Neuron (in vitro differentiated cells): ENCODE results near the gene SLC35F3.

ENCODE experiments used
- H2AFZ ChIP-seq: one replicate; pipeline ENCODE4 v1.6.1; 2013; ENCODE audit warnings: low read depth, mild to moderate bottlenecking, inconsistent platforms, low read length, moderate library complexity
- H3K27me3 ChIP-seq: one replicate; pipeline ENCODE4 v1.6.1; 2013; ENCODE audit warnings: low read length; ENCODE audit not compliant: insufficient read depth
- H3K36me3 ChIP-seq: one replicate; pipeline ENCODE4 v1.6.1; 2013; ENCODE audit warnings: low read length; ENCODE audit not compliant: insufficient read depth
- H3K4me1 ChIP-seq: one replicate; pipeline ENCODE4 v1.6.1; 2013; ENCODE audit warnings: low read length; ENCODE audit not compliant: insufficient read depth
- H3K4me3 ChIP-seq: 2 replicates; pipeline ENCODE4 v1.5.1; 2013; ENCODE audit warnings: mild to moderate bottlenecking, low read length, moderate library complexity
- H3K9me3 ChIP-seq: one replicate; pipeline ENCODE4 v1.6.1; 2013; ENCODE audit warnings: low read length

Gene SLC35F3

DNA sequence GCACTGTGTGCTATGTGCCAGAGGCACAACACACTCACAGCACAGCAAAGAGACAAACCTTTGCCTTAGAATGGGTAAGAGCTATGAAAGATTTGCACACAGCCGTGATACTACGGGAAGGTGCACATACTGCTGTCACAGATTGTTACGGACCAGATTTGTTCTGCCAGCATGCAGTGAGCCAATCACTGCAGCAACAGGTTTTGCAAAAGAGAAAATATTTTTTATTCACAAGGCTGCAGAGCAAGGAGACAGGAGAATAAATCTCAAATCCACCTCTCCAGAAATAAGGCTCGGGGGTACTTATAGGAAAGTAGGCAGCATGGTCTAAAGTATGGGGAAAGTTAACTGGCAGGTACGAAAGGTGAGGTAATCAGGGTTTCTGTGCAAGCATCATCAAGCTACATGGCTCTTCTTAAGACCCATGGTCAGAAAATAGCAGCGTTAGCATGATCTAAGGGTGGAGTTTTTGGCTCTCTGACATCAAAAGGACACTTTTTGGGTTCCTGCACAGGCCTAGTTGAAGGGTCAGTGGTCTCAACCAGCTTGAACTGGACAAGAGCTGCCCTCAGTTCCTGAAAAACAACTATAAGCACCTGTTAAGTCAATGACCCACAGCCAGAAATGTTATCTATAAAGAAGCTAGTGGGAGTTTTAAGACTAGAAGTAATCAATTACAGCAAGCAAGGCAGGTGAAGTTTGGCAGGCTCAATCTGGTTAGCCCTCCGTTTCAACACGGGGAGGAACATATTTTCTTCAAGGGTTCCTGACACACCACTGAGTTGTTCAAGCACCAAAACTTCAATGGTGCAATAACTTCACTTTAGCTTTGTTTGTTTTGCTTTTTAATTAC, 186.0 kb downstream of the SLC35F3 start:
- Histone ChIP-seq H2AFZ (no peak overlapping the region), H3K4me3 (no peak overlapping the region), H3K36me3 (no peaks in the 10 kb centered on the region)

DNA sequence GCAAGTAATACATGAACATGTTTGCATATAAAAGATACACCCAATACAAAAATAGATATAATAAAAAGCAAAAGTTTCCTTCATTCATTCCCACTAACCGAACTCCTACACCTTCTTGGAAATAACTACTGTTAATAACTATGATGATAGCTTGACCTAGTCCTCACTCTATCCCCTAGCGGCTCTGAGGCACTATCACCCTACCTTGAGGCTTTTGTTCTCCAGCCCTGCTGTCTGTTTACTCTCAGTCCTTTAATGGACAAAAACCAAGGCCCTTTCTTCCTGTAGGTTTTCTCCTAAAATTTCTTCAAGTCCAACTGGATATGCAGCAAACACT, 186.6 kb downstream of the SLC35F3 start:
- H2AFZ ChIP-seq, result no peak overlapping the region
- no peaks in the 10 kb centered on the region for H3K27me3 ChIP-seq
- no peak overlapping the region for H3K4me3 ChIP-seq
- no peaks in the 10 kb centered on the region for H3K36me3 ChIP-seq
- H3K9me3 ChIP-seq, result no peaks in the 10 kb centered on the region
- H3K4me1 ChIP-seq, result no peaks in the 10 kb centered on the region

More for the DNA sequence above, 186.0 kb downstream of the SLC35F3 start:
- no peaks in the 10 kb centered on the region for H3K9me3 ChIP-seq
- H3K27me3 ChIP-seq, result no peaks in the 10 kb centered on the region
- H3K4me1 ChIP-seq, result no peaks in the 10 kb centered on the region

DNA sequence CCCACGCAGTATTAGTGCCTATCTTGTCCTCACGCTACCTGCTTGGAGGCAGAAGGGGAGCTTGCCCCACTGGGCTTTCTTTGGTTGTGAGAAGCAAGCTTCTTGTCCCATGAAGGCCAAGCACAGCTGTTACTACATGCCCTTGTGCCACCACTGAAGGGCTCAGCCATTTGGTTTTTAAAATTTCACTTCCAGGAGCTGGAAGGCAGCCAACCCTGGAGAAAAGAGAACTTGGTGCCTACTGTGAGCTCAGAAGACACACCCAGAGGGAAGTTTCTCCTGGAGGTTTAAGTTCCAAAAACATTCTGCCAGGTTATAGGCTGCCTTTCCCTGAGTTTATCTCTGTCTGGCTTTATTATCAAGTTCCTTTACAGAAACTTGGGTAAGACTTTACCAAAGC, 187.4 kb downstream of the SLC35F3 start:
- Histone ChIP-seq H3K9me3 (no peaks in the 10 kb centered on the region), H3K27me3 (no peaks in the 10 kb centered on the region), H3K36me3 (no peaks in the 10 kb centered on the region), H3K4me3 (no peak overlapping the region), H3K4me1 (no peaks in the 10 kb centered on the region), H2AFZ (no peak overlapping the region)

DNA sequence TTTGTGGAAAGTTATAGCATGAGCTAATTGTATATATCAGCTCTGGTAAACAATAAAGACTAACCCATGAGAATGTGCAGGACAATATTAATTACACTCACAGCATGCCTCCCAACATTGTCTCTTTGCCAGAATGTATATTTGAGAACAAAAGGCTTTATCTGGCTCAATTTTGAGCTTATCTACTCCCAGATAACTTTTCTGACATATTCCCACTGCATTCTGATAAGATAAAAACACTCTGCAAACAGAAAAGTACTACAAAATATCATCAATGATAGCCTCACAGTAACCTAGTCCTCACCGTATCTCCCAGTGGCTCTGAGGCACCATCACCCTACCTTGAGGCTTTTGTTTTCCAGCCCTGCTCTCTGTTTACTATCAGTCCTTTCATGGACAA, 188.6 kb downstream of the SLC35F3 start:
- no peaks in the 10 kb centered on the region for H3K36me3 ChIP-seq
- no peaks in the 10 kb centered on the region for H3K4me1 ChIP-seq
- H3K4me3 ChIP-seq, result no peak overlapping the region
- no peaks in the 10 kb centered on the region for H3K27me3 ChIP-seq
- no peaks in the 10 kb centered on the region for H3K9me3 ChIP-seq
- H2AFZ ChIP-seq, result no peak overlapping the region

DNA sequence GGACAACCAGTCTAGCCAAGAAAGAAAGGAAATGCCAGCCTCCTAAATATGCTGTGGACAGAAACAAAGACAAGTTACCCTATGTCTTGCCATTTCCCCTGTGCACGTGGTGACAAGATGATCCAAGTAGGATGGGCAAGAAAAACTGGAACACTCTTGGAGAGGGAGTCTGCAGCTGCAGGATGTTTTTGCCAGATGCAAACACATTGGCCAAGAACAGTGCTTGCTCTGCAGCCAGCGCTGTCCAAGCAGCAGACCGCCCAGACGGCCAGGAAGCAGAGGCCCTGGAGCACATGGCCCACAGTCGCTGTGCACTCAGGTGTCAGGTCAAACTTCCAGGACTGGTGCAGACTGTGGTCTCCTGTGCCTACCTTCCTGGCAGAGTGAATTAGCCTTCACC, 189.3 kb downstream of the SLC35F3 start:
- H3K9me3 ChIP-seq, result no peaks in the 10 kb centered on the region
- H3K4me1 ChIP-seq, result no peaks in the 10 kb centered on the region
- H3K27me3 ChIP-seq, result no peaks in the 10 kb centered on the region
- H2AFZ ChIP-seq, result no peak overlapping the region
- H3K36me3 ChIP-seq, result no peaks in the 10 kb centered on the region
- no peak overlapping the region for H3K4me3 ChIP-seq

DNA sequence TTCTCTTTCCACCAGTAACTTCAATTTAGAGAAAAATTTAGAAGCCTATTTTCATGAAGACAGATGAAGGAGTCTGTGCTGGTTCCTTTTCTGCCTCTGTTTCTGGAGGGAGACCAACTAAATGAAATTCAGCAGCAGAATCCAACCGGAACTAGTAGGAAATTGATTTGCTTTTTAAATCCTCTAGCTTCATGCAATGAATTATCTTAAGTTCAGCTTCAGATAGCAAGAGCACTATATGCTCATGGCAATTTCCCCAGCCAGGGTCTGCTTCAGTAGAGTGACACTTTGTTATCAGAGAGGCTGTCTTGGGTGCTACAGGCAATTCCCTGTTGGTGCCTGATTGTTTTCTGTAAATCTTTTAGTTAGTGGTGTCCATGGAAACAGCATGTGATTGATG, 189.7 kb downstream of the SLC35F3 start:
- H3K4me1 ChIP-seq, result no peaks in the 10 kb centered on the region
- H3K4me3 ChIP-seq, result no peak overlapping the region

DNA sequence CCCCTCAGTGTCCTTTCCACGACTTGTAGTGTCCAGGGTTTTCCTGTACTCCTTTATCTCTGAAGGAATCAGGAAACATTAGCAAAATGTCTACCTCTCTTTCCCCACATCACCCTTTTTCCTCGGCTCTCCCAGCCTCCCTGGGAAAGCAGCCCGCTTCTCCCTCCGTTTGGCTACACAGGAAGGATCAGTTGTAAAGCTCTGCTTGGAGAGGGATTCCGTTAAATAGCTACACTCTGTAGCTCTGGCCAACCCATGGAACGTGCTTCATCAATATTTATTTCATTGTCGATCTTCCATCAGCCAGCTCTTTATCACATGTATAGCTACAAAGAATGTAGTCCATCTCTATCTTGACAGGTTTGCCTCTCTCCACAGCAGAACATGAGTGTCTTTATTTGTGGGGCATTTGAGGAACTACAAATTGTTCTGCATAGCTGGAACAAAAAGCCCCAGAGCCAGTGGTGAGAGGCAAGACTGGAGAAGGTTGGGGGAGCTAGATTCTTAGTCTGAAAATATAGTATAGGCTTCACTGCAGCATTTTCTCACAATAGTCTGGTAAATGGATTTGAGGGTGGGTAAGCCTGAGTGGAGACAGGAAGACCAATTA, 191.8 kb downstream of the SLC35F3 start:
- no peaks in the 10 kb centered on the region for H3K27me3 ChIP-seq
- H3K4me3 ChIP-seq, result no peak overlapping the region
- H2AFZ ChIP-seq, result no peak overlapping the region
- H3K36me3 ChIP-seq, result no peaks in the 10 kb centered on the region
- H3K9me3 ChIP-seq, result no peaks in the 10 kb centered on the region
- H3K4me1 ChIP-seq, result no peaks in the 10 kb centered on the region

More for the DNA sequence above, 189.7 kb downstream of the SLC35F3 start:
- no peaks in the 10 kb centered on the region for H3K27me3 ChIP-seq
- H3K9me3 ChIP-seq, result no peaks in the 10 kb centered on the region
- no peak overlapping the region for H2AFZ ChIP-seq
- H3K36me3 ChIP-seq, result no peaks in the 10 kb centered on the region

DNA sequence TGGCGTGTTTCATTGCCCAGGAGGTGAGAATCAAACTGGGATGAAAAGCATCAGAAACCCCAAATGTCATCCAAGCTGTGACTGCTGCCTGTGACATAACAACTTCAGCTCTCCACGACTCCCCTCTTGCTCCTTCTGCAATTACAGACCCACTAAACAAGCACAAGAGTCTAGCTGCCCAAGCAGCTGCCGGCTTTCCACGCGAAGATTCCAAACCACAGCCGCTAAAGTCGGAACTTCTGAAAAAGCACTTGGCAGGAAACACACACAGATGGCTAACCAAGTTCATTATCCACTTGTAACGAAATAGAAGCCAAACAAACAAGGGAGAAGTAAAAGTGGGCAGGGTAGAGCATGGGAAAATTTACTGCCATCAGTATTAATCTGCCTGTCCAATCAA, 198.1 kb downstream of the SLC35F3 start:
- no peak overlapping the region for H2AFZ ChIP-seq
- H3K27me3 ChIP-seq, result no peaks in the 10 kb centered on the region
- no peaks in the 10 kb centered on the region for H3K36me3 ChIP-seq
- no peaks in the 10 kb centered on the region for H3K9me3 ChIP-seq
- H3K4me1 ChIP-seq, result no peaks in the 10 kb centered on the region
- H3K4me3 ChIP-seq, result no peak overlapping the region

DNA sequence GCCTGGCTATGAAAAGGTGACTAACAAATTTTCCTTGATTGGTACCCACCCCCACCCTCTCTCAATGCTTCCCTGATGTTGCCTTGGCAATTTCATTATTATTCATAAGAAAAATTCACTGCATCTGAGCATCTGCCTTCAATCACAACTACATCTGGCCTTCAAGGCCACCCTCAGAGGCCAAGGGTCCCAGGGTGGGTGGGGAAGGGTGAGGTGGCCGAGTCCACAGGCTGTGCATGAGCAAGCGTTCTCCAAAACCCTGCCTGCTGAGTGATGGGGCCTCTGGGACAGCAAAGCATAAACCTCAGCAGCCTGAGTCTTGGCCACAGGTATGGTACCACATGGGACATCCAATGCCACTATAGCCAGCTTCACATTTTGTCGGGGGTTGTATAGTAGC, 198.7 kb downstream of the SLC35F3 start:
- H2AFZ ChIP-seq, result no peak overlapping the region
- H3K4me3 ChIP-seq, result no peak overlapping the region
- H3K9me3 ChIP-seq, result no peaks in the 10 kb centered on the region
- no peaks in the 10 kb centered on the region for H3K27me3 ChIP-seq
- no peaks in the 10 kb centered on the region for H3K4me1 ChIP-seq
- H3K36me3 ChIP-seq, result no peaks in the 10 kb centered on the region

DNA sequence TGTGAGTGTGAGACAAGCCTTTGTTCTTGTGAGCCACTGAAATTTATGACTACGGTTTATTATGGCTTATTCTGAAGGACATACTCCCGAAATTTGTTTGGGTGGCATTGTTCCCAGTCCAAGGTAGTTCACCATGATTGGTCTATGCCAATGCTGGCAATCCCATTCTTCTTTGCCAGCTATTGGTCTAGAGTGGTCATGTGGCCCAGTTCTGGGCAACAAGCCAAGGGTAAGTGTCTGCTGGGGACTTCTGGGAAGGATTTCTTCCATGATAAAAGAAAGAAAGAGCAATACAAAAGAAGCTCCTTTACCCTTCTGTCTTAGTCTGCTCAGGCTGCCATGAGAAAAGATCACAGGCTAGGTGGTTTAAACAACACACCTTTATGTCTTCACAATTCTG, 201.6 kb downstream of the SLC35F3 start:
- H3K9me3 ChIP-seq, result no peaks in the 10 kb centered on the region
- H3K27me3 ChIP-seq, result no peaks in the 10 kb centered on the region
- no peak overlapping the region for H2AFZ ChIP-seq
- no peak overlapping the region for H3K4me3 ChIP-seq
- no peaks in the 10 kb centered on the region for H3K4me1 ChIP-seq
- no peaks in the 10 kb centered on the region for H3K36me3 ChIP-seq

DNA sequence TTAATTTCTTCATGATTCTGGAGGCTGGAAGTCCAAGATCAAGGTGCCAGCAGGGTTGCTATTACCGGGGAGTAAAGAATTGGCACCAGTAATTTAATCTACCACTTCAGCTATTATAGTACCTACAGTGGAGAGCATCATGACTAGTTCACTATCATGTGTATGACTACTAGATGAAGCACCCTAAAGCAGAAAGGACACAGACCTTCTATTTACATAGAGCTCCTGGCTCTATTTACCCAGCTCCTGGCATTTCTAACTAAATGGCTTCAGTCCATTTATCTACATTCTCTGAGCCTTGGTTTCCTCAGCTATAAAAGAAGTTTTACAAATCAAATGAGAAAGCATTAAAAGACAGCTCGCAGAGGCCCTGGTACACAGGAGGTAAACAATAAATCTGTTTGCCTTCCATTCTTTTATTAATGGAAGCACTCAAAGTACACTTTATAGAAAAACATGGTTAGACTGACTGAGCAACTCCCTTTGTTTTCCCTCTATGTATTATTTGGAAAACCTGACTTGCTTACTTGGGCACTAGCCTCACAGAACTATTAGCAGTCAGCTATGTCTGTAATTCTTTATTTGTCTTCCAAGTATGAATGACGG, 203.0 kb downstream of the SLC35F3 start:
- no peak overlapping the region for H2AFZ ChIP-seq
- H3K4me1 ChIP-seq, result no peaks in the 10 kb centered on the region
- H3K36me3 ChIP-seq, result no peaks in the 10 kb centered on the region
- H3K4me3 ChIP-seq, result no peak overlapping the region
- no peaks in the 10 kb centered on the region for H3K9me3 ChIP-seq
- H3K27me3 ChIP-seq, result no peaks in the 10 kb centered on the region

DNA sequence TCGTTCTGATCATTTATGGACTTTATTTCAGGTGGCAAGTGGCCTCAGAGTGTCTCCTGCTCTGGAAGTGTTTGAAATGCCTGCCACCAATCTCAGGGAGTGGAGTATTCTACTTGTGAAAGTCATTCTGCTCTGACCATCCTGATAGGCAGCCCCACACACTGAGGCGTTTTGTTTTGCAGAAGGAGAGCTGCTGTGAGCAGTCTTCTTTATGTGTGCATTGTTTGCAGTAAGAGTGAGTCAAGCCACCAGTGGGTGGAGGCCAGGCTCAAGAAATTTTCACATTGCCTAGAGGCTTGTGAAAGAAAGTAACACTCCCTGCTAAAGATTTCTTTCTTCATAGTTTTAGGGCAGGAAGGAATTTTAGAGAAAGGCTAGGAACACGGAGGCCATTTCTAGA, 204.4 kb downstream of the SLC35F3 start:
- Histone ChIP-seq H3K36me3 (no peaks in the 10 kb centered on the region), H3K4me3 (no peak overlapping the region), H2AFZ (no peak overlapping the region), H3K9me3 (no peaks in the 10 kb centered on the region), H3K4me1 (no peaks in the 10 kb centered on the region), H3K27me3 (no peaks in the 10 kb centered on the region)

DNA sequence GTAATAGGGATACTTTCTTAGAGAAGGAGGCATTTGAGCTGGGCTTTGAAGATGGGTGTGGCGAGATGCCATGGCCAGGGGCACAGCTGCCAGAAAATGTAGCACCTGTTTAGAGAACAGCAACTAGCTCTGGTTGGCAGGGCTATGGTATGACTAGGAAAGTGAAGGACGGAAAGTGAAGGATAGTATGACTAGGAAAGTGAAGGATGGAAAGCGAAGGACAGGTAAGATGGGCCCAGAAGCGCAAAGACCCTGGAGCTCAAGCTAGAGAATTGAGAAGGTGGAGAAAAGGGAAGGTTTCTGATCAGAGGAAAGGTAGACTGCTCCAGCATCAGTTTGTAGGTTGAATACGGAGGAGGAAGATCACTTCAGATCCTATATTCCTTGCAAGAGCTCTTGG, 205.4 kb downstream of the SLC35F3 start:
- no peaks in the 10 kb centered on the region for H3K4me1 ChIP-seq
- H3K27me3 ChIP-seq, result no peaks in the 10 kb centered on the region
- no peak overlapping the region for H2AFZ ChIP-seq
- H3K4me3 ChIP-seq, result no peak overlapping the region
- H3K9me3 ChIP-seq, result no peaks in the 10 kb centered on the region
- H3K36me3 ChIP-seq, result no peaks in the 10 kb centered on the region
